SU-DHL-6 (cell line): ENCODE data around the gene MRPL21.

Source experiments
- EZH2phosphoT487 ChIP-seq: fragments of 200-600 bp; sonication (generic), shearing (Covaris generic); conservative IDR thresholded peaks from 2 replicates; pipeline ENCODE4 v1.6.1; 2018; ENCODE audit warnings: mild to moderate bottlenecking, antibody characterized with exemption, low read length, moderate library complexity, mixed read lengths
- TF ChIP-seq, protein P1 (sequence below): fragments of 200-600 bp; sonication (generic); IDR thresholded peaks from one replicate; pipeline ENCODE4 v1.5.1; 2017; ENCODE audit warnings: antibody characterized with exemption, mild to moderate bottlenecking, low read length, moderate library complexity; ENCODE audit not compliant: insufficient read depth, poor library complexity, severe bottlenecking

DNA sequence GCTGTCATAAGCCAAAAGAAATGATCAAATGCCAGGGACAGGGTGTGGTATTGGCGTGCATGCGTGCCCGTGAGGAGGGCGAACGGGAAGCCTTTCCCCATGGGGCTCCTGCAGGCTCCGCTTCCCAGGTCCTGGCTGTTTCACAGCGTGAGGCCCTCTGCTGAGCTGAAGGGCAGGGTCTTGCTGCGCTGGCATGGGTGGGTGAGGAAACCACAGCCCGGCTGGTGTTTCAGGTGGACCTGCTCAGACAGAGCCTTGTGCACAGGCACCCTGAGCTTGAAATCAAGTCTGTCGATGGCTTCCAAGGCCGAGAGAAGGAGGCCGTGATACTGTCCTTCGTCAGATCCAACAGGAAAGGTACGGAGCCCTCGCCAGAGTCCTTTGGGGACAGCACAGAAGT lies 31.4 kb upstream of the MRPL21 start:
- TF ChIP-seq, protein P1, sequence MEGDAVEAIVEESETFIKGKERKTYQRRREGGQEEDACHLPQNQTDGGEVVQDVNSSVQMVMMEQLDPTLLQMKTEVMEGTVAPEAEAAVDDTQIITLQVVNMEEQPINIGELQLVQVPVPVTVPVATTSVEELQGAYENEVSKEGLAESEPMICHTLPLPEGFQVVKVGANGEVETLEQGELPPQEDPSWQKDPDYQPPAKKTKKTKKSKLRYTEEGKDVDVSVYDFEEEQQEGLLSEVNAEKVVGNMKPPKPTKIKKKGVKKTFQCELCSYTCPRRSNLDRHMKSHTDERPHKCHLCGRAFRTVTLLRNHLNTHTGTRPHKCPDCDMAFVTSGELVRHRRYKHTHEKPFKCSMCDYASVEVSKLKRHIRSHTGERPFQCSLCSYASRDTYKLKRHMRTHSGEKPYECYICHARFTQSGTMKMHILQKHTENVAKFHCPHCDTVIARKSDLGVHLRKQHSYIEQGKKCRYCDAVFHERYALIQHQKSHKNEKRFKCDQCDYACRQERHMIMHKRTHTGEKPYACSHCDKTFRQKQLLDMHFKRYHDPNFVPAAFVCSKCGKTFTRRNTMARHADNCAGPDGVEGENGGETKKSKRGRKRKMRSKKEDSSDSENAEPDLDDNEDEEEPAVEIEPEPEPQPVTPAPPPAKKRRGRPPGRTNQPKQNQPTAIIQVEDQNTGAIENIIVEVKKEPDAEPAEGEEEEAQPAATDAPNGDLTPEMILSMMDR: no peak
- no peak for TF ChIP-seq EZH2phosphoT487
